Coronary artery (tissue), 2 donors: Measurements from ENCODE around the gene ENOX1.

Experiments
- DNase-seq: peaks from one replicate; pipeline ENCODE4 v3.0.0-alpha.2; 2017; ENCODE audit warnings: low spot score
- H3K27ac ChIP-seq, 2 donors: fragments of 200-600 bp; sonication (generic); one replicate each; pipeline ENCODE4 v1.5.1; 2016 to 2019
- H3K4me3 ChIP-seq: fragments of 200-600 bp; sonication (generic); 2 replicates; pipeline ENCODE4 v1.5.1; 2016; ENCODE audit warnings: mild to moderate bottlenecking, moderate library complexity
- CTCF ChIP-seq: fragments of 200-600 bp; sonication (generic); IDR thresholded peaks from one replicate; pipeline ENCODE4 v1.5.1; 2019; ENCODE audit warnings: antibody characterized with exemption

The ENOX1 gene

GRCh38 chr13:43764349-43764748 is 22.4 kb downstream of the ENOX1 start:
- Histone ChIP-seq H3K27ac (no peak overlapping the region), H3K4me3 (no peak overlapping the region)
- DNase-seq: no peak
- TF ChIP-seq CTCF: no peak

GRCh38 chr13:43763143-43763759 is 23.5 kb downstream of the ENOX1 start:
- TF ChIP-seq CTCF: no peak
- DNase-seq: no peak

GRCh38 chr13:43761616-43762315 is 25.0 kb downstream of the ENOX1 start:
- DNase-seq: no peak
- no peak for TF ChIP-seq CTCF
- no peak overlapping the region for H3K4me3 ChIP-seq
- H3K27ac ChIP-seq: no peak overlapping the region

More at GRCh38 chr13:43763143-43763759, 23.5 kb downstream of the ENOX1 start:
- H3K27ac ChIP-seq: no peak overlapping the region
- no peak overlapping the region for H3K4me3 ChIP-seq

GRCh38 chr13:43760257-43760656 is 26.5 kb downstream of the ENOX1 start:
- DNase-seq: no peak
- Histone ChIP-seq H3K27ac (no peak overlapping the region), H3K4me3 (no peak overlapping the region)
- no peak for TF ChIP-seq CTCF

GRCh38 chr13:43758834-43759233 is 27.9 kb downstream of the ENOX1 start:
- no peak for TF ChIP-seq CTCF
- no peak overlapping the region for H3K4me3 ChIP-seq
- DNase-seq: no peak
- no peak overlapping the region for H3K27ac ChIP-seq

- no peak overlapping the region for H3K27ac ChIP-seq
- no peak overlapping the region for H3K4me3 ChIP-seq
- TF ChIP-seq CTCF: no peak
- DNase-seq: no peak
Measured at GRCh38 chr13:43757266-43757665, 29.5 kb downstream of the ENOX1 start.

GRCh38 chr13:43755844-43756243 is 30.9 kb downstream of the ENOX1 start:
- TF ChIP-seq CTCF: no peak
- Histone ChIP-seq H3K4me3 (no peak overlapping the region), H3K27ac (no peak overlapping the region)
- DNase-seq: no peak
